GM23338 (cell line): Measurements from ENCODE around the gene CNTNAP2. TPM values are rescaled to one million over a fixed set of nuclear protein-coding genes. Genes with fewer than 3 reads are reported as not detected.

Experiments
- ATAC-seq: fragments of 200-7000 bp; cut with Tn5 transposase; 3 replicates; pipeline ENCODE4 v1.9.1; 2020
- DNase-seq: peaks from one replicate; pipeline ENCODE4 v3.0.0-alpha.2; 2015; ENCODE audit warnings: low spot score
- H2AFZ ChIP-seq: fragments of 200-600 bp; sonication (generic); 2 replicates; pipeline ENCODE4 v1.8.0; 2016; ENCODE audit warnings: antibody characterized with exemption, mild to moderate bottlenecking, moderate library complexity
- H3F3A ChIP-seq: fragments of 200-600 bp; sonication (generic); replicated peaks from 2 replicates; pipeline ENCODE4 v1.8.0; 2017; ENCODE audit warnings: antibody characterized with exemption, mixed run types, low read depth
- H3K27ac ChIP-seq: fragments of 200-600 bp; sonication (generic); 2 replicates; pipeline ENCODE4 v1.6.1; 2016; ENCODE audit warnings: low read depth
- H3K27me3 ChIP-seq: fragments of 200-600 bp; sonication (generic); 2 replicates; pipeline ENCODE4 v1.8.0; 2016; ENCODE audit warnings: mild to moderate bottlenecking, mixed run types, moderate library complexity; ENCODE audit not compliant: insufficient read depth
- H3K36me3 ChIP-seq: fragments of 200-600 bp; sonication (generic); 2 replicates; pipeline ENCODE4 v1.8.0; 2016; ENCODE audit warnings: mild to moderate bottlenecking; ENCODE audit not compliant: insufficient read depth
- H3K4me1 ChIP-seq: fragments of 200-600 bp; sonication (generic); 2 replicates; pipeline ENCODE4 v1.8.0; 2016; ENCODE audit warnings: mild to moderate bottlenecking, moderate library complexity; ENCODE audit not compliant: insufficient read depth
- H3K4me2 ChIP-seq: fragments of 200-600 bp; sonication (generic); 2 replicates; pipeline ENCODE4 v1.7.1; 2017; ENCODE audit warnings: mixed run types
- H3K4me3 ChIP-seq: fragments of 200-600 bp; sonication (generic); 2 replicates; pipeline ENCODE4 v1.6.1; 2016; ENCODE audit warnings: mixed run types
- H3K79me2 ChIP-seq: fragments of 200-600 bp; sonication (generic); replicated peaks from 2 replicates; pipeline ENCODE4 v1.8.0; 2017; ENCODE audit warnings: mild to moderate bottlenecking; ENCODE audit not compliant: insufficient read depth
- H3K9me2 ChIP-seq: fragments of 200-600 bp; sonication (generic); 2 replicates; pipeline ENCODE4 v1.8.0; 2017; ENCODE audit not compliant: insufficient read depth
- H4K20me1 ChIP-seq: fragments of 200-600 bp; sonication (generic); replicated peaks from 2 replicates; pipeline ENCODE4 v1.8.0; 2017; ENCODE audit warnings: mild to moderate bottlenecking; ENCODE audit not compliant: insufficient read depth
- H3K27ac Mint-ChIP-seq: 2 replicates; pipeline ENCODE4 v1.8.0; 2020; ENCODE audit warnings: inconsistent platforms, mild to moderate bottlenecking, moderate library complexity, mixed read lengths
- H3K27me3 Mint-ChIP-seq: 3 replicates; pipeline ENCODE4 v1.8.0; 2022; ENCODE audit warnings: low read depth, mild to moderate bottlenecking, moderate library complexity, mixed read lengths, inconsistent platforms; ENCODE audit not compliant: insufficient read depth, poor library complexity
- H3K36me3 Mint-ChIP-seq: 3 replicates; pipeline ENCODE4 v1.8.0; 2021; ENCODE audit warnings: low read depth, mild to moderate bottlenecking, inconsistent platforms, moderate library complexity, mixed read lengths
- H3K4me1 Mint-ChIP-seq: 3 replicates; pipeline ENCODE4 v1.8.0; 2020; ENCODE audit warnings: mild to moderate bottlenecking, inconsistent platforms, mixed read lengths
- H3K4me3 Mint-ChIP-seq: 3 replicates; pipeline ENCODE4 v1.8.0; 2021; ENCODE audit warnings: moderate library complexity, mild to moderate bottlenecking, inconsistent platforms, mixed read lengths
- H3K9me3 Mint-ChIP-seq: 3 replicates; pipeline ENCODE4 v1.8.0; 2020; ENCODE audit warnings: moderate library complexity, mild to moderate bottlenecking, inconsistent platforms, mixed read lengths
- CREB1 ChIP-seq: fragments of 250-450 bp; sonication (Bioruptor Pico); IDR thresholded peaks from 2 replicates; pipeline ENCODE4 v1.5.0; 2020; ENCODE audit warnings: low read depth, mild to moderate bottlenecking, moderate library complexity
- EZH2phosphoT487 ChIP-seq: fragments of 200-600 bp; sonication (generic); IDR thresholded peaks from one replicate; pipeline ENCODE4 v1.8.1; 2018; ENCODE audit warnings: antibody characterized with exemption; ENCODE audit not compliant: unreplicated experiment
- JUNB ChIP-seq: IDR thresholded peaks from one replicate; pipeline ENCODE4 v1.6.1; 2016; ENCODE audit warnings: antibody characterized with exemption; ENCODE audit not compliant: unreplicated experiment
- POLR2AphosphoS5 ChIP-seq: IDR thresholded peaks from 2 replicates; pipeline ENCODE4 v1.6.1; 2016; ENCODE audit warnings: antibody characterized with exemption, low read depth
- STAT1 ChIP-seq: IDR thresholded peaks from one replicate; pipeline ENCODE4 v1.6.1; 2016; ENCODE audit warnings: antibody characterized with exemption; ENCODE audit not compliant: unreplicated experiment
- ZNF114 ChIP-seq: fragments of 250-450 bp; sonication (Bioruptor Pico); IDR thresholded peaks from 2 replicates; pipeline ENCODE4 v1.5.0; 2020; ENCODE audit warnings: mild to moderate bottlenecking, moderate library complexity
- ZNF331 ChIP-seq: fragments of 250-450 bp; sonication (Bioruptor Pico); IDR thresholded peaks from 2 replicates; pipeline ENCODE4 v1.5.0; 2020; ENCODE audit warnings: low read depth, mild to moderate bottlenecking, moderate library complexity
- polyA plus RNA-seq: library from polyadenylated mRNA; unstranded; fragments of >200 nt; fragmentation: Nextera tagmentation; extraction: Ambion mirVana; gene quantifications from 2 replicates; pipeline ENCODE4 v1.2.1, GENCODE V29; 2016
- total RNA-seq: library from RNA; depleted of rRNA; stranded (reverse); fragments of >200 nt; shearing (Covaris generic); gene quantifications from 2 replicates; pipeline ENCODE4 v1.2.3, GENCODE V29; 2014
- TF ChIP-seq, protein P1 (sequence below): IDR thresholded peaks from 2 replicates; pipeline ENCODE4 v1.6.1; 2016; ENCODE audit warnings: antibody characterized with exemption
- TF ChIP-seq, protein P2 (sequence below), 2 experiments: fragments of 200-600 bp in 1 of 2; sonication (generic) in 1 of 2; conservative IDR thresholded peaks; 2 replicates each; pipeline versions ENCODE4 v1.5.1 to v1.6.1; 2016 to 2017; ENCODE audit warnings: antibody characterized with exemption in 2 of 2, low read depth in 2 of 2, mild to moderate bottlenecking in 2 of 2, moderate library complexity in 1 of 2
- TF ChIP-seq, protein P3 (sequence below): fragments of 250-450 bp; sonication (Bioruptor Pico); IDR thresholded peaks from 2 replicates; pipeline ENCODE4 v1.5.0; 2020; ENCODE audit warnings: mild to moderate bottlenecking, moderate library complexity
- TF ChIP-seq, protein P4 (sequence below): IDR thresholded peaks from one replicate; pipeline ENCODE4 v1.6.1; 2018; ENCODE audit warnings: antibody characterized with exemption; ENCODE audit not compliant: unreplicated experiment

CNTNAP2 gene
- total and polyA plus RNA-seq, 2 experiments from 2014 or later, result 38.2 to 61.3 TPM

DNA sequence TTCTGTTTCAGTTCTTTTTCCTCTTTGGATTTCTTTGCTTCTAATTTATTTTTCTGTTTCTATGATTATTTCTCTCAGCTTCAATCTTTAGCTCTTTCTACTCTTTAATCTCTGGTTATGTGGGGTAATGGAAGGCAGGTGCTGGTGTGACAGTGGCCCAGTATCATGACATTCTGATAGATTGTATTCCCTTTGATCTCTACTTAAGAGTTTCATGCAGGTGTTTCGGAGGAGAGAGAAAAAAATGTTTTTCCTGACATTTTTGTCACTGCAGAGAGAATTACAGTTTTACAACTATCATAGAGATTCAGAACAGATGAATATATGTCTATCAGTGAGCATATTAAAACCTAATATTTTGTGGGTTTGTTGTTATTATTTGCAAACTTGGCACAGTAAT lies 524.9 kb downstream of the CNTNAP2 start:
- no peak for DNase-seq
- no peaks in the 10 kb centered on the region for H3K36me3 Mint-ChIP-seq
- no peaks in the 10 kb centered on the region for H3K27me3 ChIP-seq
- H3K27ac Mint-ChIP-seq, result no peak overlapping the region
- no peaks in the 10 kb centered on the region for H3K9me2 ChIP-seq
- no peaks in the 10 kb centered on the region for H3K4me1 ChIP-seq
- H3K9me3 Mint-ChIP-seq, result peaks cover 22% of the 10 kb centered on the region; the same call in 2 of the 3 replicates
- H3K4me2 ChIP-seq, result no peak overlapping the region
- no peak overlapping the region for H3K4me3 Mint-ChIP-seq
- H2AFZ ChIP-seq, result no peak overlapping the region
- no peaks in the 10 kb centered on the region for H3K79me2 ChIP-seq
- peaks cover 2% of the 10 kb centered on the region for H3K27me3 Mint-ChIP-seq
- TF ChIP-seq, protein P1, sequence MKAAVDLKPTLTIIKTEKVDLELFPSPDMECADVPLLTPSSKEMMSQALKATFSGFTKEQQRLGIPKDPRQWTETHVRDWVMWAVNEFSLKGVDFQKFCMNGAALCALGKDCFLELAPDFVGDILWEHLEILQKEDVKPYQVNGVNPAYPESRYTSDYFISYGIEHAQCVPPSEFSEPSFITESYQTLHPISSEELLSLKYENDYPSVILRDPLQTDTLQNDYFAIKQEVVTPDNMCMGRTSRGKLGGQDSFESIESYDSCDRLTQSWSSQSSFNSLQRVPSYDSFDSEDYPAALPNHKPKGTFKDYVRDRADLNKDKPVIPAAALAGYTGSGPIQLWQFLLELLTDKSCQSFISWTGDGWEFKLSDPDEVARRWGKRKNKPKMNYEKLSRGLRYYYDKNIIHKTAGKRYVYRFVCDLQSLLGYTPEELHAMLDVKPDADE, result no peak
- TF ChIP-seq, protein P2, sequence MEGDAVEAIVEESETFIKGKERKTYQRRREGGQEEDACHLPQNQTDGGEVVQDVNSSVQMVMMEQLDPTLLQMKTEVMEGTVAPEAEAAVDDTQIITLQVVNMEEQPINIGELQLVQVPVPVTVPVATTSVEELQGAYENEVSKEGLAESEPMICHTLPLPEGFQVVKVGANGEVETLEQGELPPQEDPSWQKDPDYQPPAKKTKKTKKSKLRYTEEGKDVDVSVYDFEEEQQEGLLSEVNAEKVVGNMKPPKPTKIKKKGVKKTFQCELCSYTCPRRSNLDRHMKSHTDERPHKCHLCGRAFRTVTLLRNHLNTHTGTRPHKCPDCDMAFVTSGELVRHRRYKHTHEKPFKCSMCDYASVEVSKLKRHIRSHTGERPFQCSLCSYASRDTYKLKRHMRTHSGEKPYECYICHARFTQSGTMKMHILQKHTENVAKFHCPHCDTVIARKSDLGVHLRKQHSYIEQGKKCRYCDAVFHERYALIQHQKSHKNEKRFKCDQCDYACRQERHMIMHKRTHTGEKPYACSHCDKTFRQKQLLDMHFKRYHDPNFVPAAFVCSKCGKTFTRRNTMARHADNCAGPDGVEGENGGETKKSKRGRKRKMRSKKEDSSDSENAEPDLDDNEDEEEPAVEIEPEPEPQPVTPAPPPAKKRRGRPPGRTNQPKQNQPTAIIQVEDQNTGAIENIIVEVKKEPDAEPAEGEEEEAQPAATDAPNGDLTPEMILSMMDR (conservative IDR thresholded peaks at IDR 0.05; ENCODE audit: low read depth in 2 of 2), result no peak
- TF ChIP-seq STAT1, result no peak
- TF ChIP-seq EZH2phosphoT487, result no peak
- no peak for TF ChIP-seq ZNF114 (CRISPR knock-in tag)
- no peak for TF ChIP-seq ZNF331 (CRISPR knock-in tag)
- no peak for TF ChIP-seq JUNB
- no peak for TF ChIP-seq POLR2AphosphoS5
- no peak for TF ChIP-seq CREB1 (CRISPR knock-in tag)
- TF ChIP-seq, protein P3, sequence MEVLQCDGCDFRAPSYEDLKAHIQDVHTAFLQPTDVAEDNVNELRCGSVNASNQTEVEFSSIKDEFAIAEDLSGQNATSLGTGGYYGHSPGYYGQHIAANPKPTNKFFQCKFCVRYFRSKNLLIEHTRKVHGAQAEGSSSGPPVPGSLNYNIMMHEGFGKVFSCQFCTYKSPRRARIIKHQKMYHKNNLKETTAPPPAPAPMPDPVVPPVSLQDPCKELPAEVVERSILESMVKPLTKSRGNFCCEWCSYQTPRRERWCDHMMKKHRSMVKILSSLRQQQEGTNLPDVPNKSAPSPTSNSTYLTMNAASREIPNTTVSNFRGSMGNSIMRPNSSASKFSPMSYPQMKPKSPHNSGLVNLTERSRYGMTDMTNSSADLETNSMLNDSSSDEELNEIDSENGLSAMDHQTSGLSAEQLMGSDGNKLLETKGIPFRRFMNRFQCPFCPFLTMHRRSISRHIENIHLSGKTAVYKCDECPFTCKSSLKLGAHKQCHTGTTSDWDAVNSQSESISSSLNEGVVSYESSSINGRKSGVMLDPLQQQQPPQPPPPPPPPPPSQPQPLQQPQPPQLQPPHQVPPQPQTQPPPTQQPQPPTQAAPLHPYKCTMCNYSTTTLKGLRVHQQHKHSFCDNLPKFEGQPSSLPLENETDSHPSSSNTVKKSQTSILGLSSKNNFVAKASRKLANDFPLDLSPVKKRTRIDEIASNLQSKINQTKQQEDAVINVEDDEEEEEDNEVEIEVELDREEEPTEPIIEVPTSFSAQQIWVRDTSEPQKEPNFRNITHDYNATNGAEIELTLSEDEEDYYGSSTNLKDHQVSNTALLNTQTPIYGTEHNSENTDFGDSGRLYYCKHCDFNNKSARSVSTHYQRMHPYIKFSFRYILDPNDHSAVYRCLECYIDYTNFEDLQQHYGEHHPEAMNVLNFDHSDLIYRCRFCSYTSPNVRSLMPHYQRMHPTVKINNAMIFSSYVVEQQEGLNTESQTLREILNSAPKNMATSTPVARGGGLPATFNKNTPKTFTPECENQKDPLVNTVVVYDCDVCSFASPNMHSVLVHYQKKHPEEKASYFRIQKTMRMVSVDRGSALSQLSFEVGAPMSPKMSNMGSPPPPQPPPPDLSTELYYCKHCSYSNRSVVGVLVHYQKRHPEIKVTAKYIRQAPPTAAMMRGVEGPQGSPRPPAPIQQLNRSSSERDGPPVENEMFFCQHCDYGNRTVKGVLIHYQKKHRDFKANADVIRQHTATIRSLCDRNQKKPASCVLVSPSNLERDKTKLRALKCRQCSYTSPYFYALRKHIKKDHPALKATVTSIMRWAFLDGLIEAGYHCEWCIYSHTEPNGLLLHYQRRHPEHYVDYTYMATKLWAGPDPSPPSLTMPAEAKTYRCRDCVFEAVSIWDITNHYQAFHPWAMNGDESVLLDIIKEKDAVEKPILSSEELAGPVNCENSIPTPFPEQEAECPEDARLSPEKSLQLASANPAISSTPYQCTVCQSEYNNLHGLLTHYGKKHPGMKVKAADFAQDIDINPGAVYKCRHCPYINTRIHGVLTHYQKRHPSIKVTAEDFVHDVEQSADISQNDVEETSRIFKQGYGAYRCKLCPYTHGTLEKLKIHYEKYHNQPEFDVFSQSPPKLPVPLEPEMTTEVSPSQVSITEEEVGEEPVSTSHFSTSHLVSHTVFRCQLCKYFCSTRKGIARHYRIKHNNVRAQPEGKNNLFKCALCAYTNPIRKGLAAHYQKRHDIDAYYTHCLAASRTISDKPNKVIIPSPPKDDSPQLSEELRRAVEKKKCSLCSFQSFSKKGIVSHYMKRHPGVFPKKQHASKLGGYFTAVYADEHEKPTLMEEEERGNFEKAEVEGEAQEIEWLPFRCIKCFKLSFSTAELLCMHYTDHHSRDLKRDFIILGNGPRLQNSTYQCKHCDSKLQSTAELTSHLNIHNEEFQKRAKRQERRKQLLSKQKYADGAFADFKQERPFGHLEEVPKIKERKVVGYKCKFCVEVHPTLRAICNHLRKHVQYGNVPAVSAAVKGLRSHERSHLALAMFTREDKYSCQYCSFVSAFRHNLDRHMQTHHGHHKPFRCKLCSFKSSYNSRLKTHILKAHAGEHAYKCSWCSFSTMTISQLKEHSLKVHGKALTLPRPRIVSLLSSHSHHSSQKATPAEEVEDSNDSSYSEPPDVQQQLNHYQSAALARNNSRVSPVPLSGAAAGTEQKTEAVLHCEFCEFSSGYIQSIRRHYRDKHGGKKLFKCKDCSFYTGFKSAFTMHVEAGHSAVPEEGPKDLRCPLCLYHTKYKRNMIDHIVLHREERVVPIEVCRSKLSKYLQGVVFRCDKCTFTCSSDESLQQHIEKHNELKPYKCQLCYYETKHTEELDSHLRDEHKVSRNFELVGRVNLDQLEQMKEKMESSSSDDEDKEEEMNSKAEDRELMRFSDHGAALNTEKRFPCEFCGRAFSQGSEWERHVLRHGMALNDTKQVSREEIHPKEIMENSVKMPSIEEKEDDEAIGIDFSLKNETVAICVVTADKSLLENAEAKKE (CRISPR knock-in tag), result no peak
- TF ChIP-seq, protein P4, sequence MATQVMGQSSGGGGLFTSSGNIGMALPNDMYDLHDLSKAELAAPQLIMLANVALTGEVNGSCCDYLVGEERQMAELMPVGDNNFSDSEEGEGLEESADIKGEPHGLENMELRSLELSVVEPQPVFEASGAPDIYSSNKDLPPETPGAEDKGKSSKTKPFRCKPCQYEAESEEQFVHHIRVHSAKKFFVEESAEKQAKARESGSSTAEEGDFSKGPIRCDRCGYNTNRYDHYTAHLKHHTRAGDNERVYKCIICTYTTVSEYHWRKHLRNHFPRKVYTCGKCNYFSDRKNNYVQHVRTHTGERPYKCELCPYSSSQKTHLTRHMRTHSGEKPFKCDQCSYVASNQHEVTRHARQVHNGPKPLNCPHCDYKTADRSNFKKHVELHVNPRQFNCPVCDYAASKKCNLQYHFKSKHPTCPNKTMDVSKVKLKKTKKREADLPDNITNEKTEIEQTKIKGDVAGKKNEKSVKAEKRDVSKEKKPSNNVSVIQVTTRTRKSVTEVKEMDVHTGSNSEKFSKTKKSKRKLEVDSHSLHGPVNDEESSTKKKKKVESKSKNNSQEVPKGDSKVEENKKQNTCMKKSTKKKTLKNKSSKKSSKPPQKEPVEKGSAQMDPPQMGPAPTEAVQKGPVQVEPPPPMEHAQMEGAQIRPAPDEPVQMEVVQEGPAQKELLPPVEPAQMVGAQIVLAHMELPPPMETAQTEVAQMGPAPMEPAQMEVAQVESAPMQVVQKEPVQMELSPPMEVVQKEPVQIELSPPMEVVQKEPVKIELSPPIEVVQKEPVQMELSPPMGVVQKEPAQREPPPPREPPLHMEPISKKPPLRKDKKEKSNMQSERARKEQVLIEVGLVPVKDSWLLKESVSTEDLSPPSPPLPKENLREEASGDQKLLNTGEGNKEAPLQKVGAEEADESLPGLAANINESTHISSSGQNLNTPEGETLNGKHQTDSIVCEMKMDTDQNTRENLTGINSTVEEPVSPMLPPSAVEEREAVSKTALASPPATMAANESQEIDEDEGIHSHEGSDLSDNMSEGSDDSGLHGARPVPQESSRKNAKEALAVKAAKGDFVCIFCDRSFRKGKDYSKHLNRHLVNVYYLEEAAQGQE, result no peak
- H3K27ac ChIP-seq, result no peak overlapping the region
- no peaks in the 10 kb centered on the region for H4K20me1 ChIP-seq
- ATAC-seq, result no peak
- H3K4me3 ChIP-seq, result no peak overlapping the region
- no peaks in the 10 kb centered on the region for H3F3A ChIP-seq
- H3K4me1 Mint-ChIP-seq, result no peaks in the 10 kb centered on the region
- H3K36me3 ChIP-seq, result no peaks in the 10 kb centered on the region
